ENCODE measurements around the gene VDR.
A peak's percentile ranks its signal among the peaks of the same experiment; 100 is the strongest.

The VDR gene

GRCh38 chr12:47868552-47869031 lies 36.2 kb downstream of the VDR start:
- DNase-seq (ENCODE audit: low spot score) = peak; percentile 38

- DNase-seq (ENCODE audit: low spot score) = no peak
Measured at GRCh38 chr12:47868041-47868440, 36.8 kb downstream of the VDR start.

DNA sequence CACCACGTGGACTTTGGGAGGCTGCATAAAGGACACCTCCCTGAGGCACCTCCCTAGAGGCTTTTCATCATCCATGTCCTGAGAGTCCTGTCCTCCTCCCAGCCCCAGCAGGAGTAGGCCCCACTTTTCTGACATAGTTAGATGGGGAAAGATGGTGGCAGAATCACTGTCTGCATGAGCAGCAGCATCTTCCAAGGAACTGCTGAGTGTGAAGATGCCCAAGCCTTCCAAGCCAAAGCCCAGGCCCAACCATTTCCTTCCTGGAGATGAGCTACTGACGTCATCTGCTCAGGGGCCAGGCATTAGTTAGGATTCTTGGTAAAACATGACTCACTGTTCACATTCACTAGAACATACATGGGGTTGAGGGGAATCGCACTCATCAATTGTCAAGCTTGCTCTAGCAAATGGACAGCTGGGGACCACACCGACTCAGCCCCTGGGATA lies 37.3 kb downstream of the VDR start:
- no peak for DNase-seq (ENCODE audit: low spot score)

GRCh38 chr12:47864646-47865235 lies 40.1 kb downstream of the VDR start:
- no peak for DNase-seq (ENCODE audit: low spot score)

- no peak for DNase-seq (ENCODE audit: low spot score)
Measured at GRCh38 chr12:47863985-47864384, 40.8 kb downstream of the VDR start.

DNA sequence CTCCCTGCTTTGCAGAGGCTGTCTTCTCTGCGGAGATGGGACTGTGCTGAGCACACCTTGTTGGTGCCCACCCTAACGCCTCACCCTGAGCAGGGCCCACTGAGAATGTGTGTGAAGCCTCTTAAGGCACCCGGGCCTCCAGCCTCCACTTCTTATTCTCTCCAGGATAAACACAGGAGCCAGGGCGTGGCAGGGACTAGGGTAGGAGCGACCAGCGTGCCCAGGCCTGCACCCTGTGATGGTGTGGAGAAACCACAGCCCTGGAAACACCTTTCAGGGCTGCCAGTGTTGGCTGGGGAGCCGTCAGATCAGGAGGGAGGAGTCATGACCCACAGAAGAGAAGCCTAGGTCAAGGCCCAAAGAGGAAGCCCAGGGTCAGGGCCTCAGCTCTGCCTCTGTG lies 41.3 kb downstream of the VDR start:
- no peak for DNase-seq (ENCODE audit: low spot score)

- no peak for DNase-seq (ENCODE audit: low spot score)
Measured at GRCh38 chr12:47862881-47863280, 41.9 kb downstream of the VDR start.

GRCh38 chr12:47862167-47862750 lies 42.5 kb downstream of the VDR start:
- DNase-seq (ENCODE audit: low spot score) = no peak

DNA sequence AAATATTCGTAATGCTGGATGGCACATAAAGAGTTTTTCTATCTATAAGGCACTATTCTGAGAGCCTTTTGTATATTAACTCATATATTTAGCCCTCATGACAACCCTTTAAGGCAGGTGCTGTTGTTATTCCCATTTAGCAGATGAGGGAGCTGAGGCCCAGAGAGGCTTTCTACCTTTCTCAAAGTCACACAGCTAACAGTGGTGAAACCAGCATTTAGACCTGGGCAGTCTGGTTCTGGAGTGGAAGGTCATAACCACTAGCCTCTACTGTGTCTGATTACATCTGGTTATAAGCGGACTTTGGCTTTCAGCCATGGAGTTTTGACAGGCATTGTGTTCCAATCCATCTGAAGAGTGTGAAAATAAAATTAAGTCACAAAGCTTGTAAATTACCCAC lies 43.9 kb downstream of the VDR start:
- DNase-seq (ENCODE audit: low spot score) = no peak

DNA sequence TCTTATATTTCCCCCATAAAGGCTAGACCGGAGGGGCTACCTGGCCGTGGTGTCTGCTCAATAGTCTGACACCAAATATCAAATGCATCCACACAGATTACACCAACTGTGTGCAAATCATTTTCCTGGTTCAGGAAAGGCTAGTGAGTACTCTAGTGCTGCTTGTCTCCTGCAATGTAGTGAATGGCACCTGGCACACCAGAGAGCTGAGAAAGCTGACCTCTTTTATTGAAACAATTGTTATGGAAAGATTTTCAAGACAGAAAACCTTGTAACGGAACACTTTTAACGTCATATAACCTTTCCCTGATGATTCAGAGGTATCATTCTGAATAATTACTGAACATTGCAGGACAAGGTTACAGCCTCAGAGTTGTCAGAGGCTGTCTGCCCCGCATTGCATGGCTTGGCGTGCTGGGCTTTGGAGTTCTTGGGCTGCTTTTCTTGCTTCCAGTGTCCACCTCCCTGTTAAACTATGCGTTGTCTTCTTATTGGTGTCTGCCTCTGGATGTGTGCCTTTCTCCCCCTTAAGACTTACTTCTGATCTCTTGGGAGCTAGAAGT lies 44.4 kb downstream of the VDR start:
- DNase-seq (ENCODE audit: low spot score) = no peak

GRCh38 chr12:47858511-47859266 lies 46.1 kb downstream of the VDR start:
- no peak for DNase-seq (ENCODE audit: low spot score)

- DNase-seq (ENCODE audit: low spot score) = no peak
Measured at GRCh38 chr12:47856721-47857575, 47.8 kb downstream of the VDR start.

GRCh38 chr12:47856094-47856493 lies 48.7 kb downstream of the VDR start:
- DNase-seq (ENCODE audit: low spot score) = no peak

DNA sequence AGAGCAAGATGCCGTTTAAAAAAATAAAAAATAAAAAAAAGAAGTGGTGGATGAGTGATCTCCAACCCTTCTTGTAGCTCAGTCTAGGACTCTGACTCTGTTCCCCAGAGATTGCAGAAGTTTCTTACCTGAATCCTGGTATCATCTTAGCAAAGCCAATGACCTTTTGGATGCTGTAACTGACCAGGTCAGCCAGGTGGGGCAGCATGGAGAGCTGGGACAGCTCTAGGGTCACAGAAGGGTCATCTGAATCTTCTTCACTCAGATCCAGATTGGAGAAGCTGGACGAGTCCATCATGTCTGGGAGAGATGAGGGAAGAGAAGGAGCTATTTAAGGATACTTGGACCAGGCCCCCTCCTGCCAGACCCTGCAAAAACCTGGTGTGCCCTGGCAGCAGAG lies 49.3 kb downstream of the VDR start:
- no peak for DNase-seq (ENCODE audit: low spot score)

- DNase-seq (ENCODE audit: low spot score) = no peak
Measured at GRCh38 chr12:47854531-47854930, 50.3 kb downstream of the VDR start.

- DNase-seq (ENCODE audit: low spot score) = no peak
Measured at GRCh38 chr12:47852096-47852571, 52.7 kb downstream of the VDR start.

GRCh38 chr12:47851303-47851952 lies 53.4 kb downstream of the VDR start:
- no peak for DNase-seq (ENCODE audit: low spot score)

DNA sequence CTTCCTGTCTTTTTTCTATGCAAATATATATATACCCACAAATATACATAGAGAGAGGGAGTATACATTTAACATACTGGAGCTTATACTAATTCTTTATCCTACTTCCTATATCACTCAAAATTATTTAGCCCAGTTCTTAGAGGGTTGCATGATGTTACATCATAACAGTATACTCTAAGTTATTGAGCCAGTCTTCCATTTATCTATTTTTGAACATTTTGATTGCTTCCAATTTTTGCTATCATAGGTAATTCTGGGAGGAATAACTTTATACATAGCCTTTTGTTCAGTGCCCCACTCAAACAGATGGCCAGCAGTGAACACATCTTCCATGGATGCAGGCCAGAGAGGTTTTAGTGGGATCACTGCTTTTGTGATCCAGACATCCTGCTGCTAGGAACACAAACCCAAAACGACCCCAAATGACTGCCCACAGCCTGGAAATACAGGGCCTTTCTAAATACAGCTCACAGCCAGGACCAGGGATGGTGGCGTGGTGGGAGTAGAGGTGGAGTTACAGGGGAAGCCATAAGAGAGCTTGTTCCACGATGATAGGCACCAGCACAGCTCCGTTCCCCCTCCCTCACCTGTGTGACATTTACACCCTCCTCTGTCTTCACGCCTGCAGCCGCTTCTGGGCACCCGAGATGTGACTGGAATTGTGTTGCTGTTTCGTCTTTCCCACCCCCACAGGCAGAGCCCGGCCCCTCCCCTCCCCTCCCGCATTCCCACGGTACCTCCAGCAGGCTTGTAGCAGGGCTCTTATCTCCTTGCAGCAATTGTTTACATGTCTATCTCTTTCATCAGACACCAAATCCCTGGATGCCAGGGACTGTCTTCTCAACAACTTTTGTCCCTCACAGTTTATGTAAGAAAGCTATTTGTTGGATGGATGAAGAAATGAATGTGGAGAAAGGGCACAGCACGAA lies 54.4 kb downstream of the VDR start:
- no peak for DNase-seq (ENCODE audit: low spot score)

GRCh38 chr12:47849261-47849660 lies 55.5 kb downstream of the VDR start:
- DNase-seq (ENCODE audit: low spot score) = no peak

DNA sequence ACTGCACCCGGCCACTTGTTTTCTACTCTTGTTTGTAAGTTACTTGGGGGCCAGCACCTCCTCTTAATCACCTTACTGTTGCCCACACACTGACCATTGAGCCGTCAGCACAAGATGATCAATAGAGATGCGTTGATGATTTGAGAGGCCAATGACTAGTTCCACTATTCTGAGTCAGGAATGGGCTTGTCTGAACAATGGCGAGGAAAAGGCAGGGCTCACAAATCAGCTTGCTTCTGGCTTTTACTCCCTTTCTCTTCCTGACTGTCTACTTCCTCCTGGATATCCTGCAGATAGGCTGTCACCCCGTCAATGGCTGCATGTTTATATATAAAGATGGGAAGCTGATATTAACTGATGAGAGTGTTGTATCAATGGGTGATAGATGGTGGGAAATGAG lies 55.9 kb downstream of the VDR start:
- no peak for DNase-seq (ENCODE audit: low spot score)
